Tibial nerve (tissue), 4 donors: Measurements from ENCODE around the gene SETDB1. TPM values are rescaled to one million over a fixed set of nuclear protein-coding genes. Genes with fewer than 3 reads are reported as not detected.

ENCODE experiments used
- DNase-seq, 2 donors: peaks; one replicate each; pipeline ENCODE4 v3.0.0-alpha.2; 2019; ENCODE audit warnings: low spot score in 2 of 2
- H3K27ac ChIP-seq, 4 donors: fragments of 200-600 bp; sonication (generic) in 3 of 4; one replicate each; pipeline ENCODE4 v1.5.1; 2017 to 2019; ENCODE audit warnings: mild to moderate bottlenecking in 1 of 4
- H3K27me3 ChIP-seq, 2 donors: fragments of 200-600 bp; sonication (generic) in 1 of 2; one replicate each; pipeline versions ENCODE4 v1.5.1 to v1.6.0; 2017 to 2019
- H3K36me3 ChIP-seq, 3 donors: fragments of 200-600 bp; sonication (generic); one replicate each; pipeline ENCODE4 v1.5.1; 2018 to 2019
- H3K4me1 ChIP-seq, 4 donors: fragments of 200-600 bp; sonication (generic) in 3 of 4; one replicate each; pipeline ENCODE4 v1.5.1; 2017 to 2019
- H3K4me3 ChIP-seq, 4 donors: fragments of 200-600 bp; sonication (generic) in 3 of 4; one replicate each; pipeline ENCODE4 v1.5.1; 2017 to 2019; ENCODE audit warnings: mild to moderate bottlenecking in 1 of 4, moderate library complexity in 1 of 4
- H3K9me3 ChIP-seq, 4 donors: fragments of 200-600 bp; sonication (generic) in 3 of 4; one replicate each; pipeline ENCODE4 v1.5.1; 2017 to 2019
- EP300 ChIP-seq, 2 donors: sonication (generic); formaldehyde crosslinking; IDR thresholded peaks; one replicate each; pipeline ENCODE4 v1.6.1; 2017; ENCODE audit warnings: antibody characterized with exemption in 2 of 2, mild to moderate bottlenecking in 1 of 2
- POLR2A ChIP-seq, 2 donors: fragments of 450-650 bp; IDR thresholded peaks; one replicate each; pipeline ENCODE4 v1.6.1; 2017; ENCODE audit warnings: antibody characterized with exemption in 2 of 2, mild to moderate bottlenecking in 2 of 2, moderate library complexity in 2 of 2
- WGBS, 2 donors: methylation state at CpG; one replicate each; pipeline ENCODE4 v1.1.5; 2018; 5-methylcytosine and 5-hydroxymethylcytosine counted together
- total RNA-seq, 4 donors: library from RNA; depleted of rRNA; stranded (reverse); fragments of >200 nt; gene quantifications; one replicate each; pipeline ENCODE4 v1.1.0, GENCODE V29; 2016
- TF ChIP-seq, protein P1 (sequence below), 5 experiments: fragments of 200-600 bp in 3 of 5; fragments of 450-650 bp in 2 of 5; sonication (generic) in 3 of 5; IDR thresholded peaks; one replicate each; pipeline ENCODE4 v1.5.1; 2016 to 2019; ENCODE audit warnings: antibody characterized with exemption in 5 of 5, mild to moderate bottlenecking in 3 of 5, moderate library complexity in 2 of 5

Gene SETDB1
- total RNA-seq, 4 donors from 2014 or later = 30.6 to 42.9 (median 35.3) TPM

DNA sequence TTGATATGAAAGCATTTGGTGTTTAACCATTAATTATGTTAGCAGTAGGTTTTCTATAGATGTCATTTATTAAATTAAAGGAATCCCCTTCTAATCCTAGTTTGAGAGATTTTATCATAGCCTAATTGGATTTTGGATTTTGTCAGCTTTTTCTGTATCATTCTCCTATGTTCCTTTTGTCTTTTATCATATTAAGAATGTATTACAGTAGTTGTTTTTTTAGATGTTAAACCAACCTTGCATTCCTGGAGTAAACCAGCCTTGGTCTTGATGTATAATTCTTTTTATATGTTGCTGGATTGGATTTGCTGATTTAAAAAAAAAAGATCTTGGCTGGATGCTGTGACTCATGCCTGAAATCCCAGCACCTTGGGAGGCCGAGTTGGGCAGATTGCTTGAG lies 5.6 kb downstream of the SETDB1 start:
- no peak overlapping the region for H3K27ac ChIP-seq
- H3K27me3 ChIP-seq = no peaks in the 10 kb centered on the region
- H3K36me3 ChIP-seq = peaks cover 0 to 91% (median 26%) of the 10 kb centered on the region in 3 donors
- WGBS, 2 donors = 85 to 100% methylated on average over 1 of the region's 1 CpG
- TF ChIP-seq POLR2A (IDR thresholded peaks at IDR 0.05) (no peak), EP300 (IDR thresholded peaks at IDR 0.05) (no peak)
- TF ChIP-seq, protein P1, sequence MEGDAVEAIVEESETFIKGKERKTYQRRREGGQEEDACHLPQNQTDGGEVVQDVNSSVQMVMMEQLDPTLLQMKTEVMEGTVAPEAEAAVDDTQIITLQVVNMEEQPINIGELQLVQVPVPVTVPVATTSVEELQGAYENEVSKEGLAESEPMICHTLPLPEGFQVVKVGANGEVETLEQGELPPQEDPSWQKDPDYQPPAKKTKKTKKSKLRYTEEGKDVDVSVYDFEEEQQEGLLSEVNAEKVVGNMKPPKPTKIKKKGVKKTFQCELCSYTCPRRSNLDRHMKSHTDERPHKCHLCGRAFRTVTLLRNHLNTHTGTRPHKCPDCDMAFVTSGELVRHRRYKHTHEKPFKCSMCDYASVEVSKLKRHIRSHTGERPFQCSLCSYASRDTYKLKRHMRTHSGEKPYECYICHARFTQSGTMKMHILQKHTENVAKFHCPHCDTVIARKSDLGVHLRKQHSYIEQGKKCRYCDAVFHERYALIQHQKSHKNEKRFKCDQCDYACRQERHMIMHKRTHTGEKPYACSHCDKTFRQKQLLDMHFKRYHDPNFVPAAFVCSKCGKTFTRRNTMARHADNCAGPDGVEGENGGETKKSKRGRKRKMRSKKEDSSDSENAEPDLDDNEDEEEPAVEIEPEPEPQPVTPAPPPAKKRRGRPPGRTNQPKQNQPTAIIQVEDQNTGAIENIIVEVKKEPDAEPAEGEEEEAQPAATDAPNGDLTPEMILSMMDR (IDR thresholded peaks at IDR 0.05) = no peak
- peaks cover 0 to 17% (median 3%) of the 10 kb centered on the region in 4 donors for H3K9me3 ChIP-seq
- H3K4me3 ChIP-seq = no peak overlapping the region
- H3K4me1 ChIP-seq = peaks cover 0 to 12% (median 5%) of the 10 kb centered on the region in 4 donors
- DNase-seq = no peak

- Histone ChIP-seq H3K27ac (no peak overlapping the region), H3K36me3 (peaks cover 5 to 100% (median 57%) of the 10 kb centered on the region in 3 donors), H3K4me3 (no peak overlapping the region), H3K27me3 (no peaks in the 10 kb centered on the region), H3K4me1 (no peaks in the 10 kb centered on the region), H3K9me3 (no peaks in the 10 kb centered on the region)
- no peak for TF ChIP-seq POLR2A (IDR thresholded peaks at IDR 0.05)
- TF ChIP-seq, protein P1 (IDR thresholded peaks at IDR 0.05) = no peak
- no peak for TF ChIP-seq EP300 (IDR thresholded peaks at IDR 0.05)
- 90 to 92% methylated on average over 5 of the region's 5 CpGs for WGBS, 2 donors
- no peak for DNase-seq
Observed at GRCh38 chr1:150944856-150945255, 18.7 kb downstream of the SETDB1 start.

DNA sequence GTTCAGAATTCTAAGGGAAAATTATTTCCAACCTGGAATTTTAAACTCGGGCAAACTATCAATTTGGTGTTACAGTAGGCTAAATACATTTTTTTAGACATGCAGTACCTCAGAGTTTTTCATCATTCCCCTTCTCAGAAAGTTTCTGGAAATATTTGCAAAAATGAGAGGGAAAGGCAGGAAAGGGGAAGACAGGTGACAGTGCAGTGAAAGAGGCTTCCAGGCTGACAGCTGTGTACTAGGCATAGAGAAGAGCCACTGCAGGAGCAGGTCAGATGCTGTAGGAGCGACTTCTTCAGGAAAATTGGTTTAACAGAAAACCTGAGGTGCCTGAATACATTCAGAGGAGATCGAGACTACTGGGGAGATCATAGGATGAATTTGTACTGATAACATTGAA lies 28.5 kb downstream of the SETDB1 start:
- WGBS, 2 donors = 92 to 95% methylated on average over 3 of the region's 3 CpGs
- TF ChIP-seq POLR2A (IDR thresholded peaks at IDR 0.05) = no peak
- TF ChIP-seq EP300 (IDR thresholded peaks at IDR 0.05) = no peak
- TF ChIP-seq, protein P1 (IDR thresholded peaks at IDR 0.05) = no peak
- Histone ChIP-seq H3K27ac (no peak overlapping the region), H3K36me3 (peaks cover 0 to 99% (median 44%) of the 10 kb centered on the region in 3 donors), H3K4me3 (no peak overlapping the region), H3K9me3 (no peaks in the 10 kb centered on the region), H3K4me1 (no peaks in the 10 kb centered on the region), H3K27me3 (no peaks in the 10 kb centered on the region)
- no peak for DNase-seq

DNA sequence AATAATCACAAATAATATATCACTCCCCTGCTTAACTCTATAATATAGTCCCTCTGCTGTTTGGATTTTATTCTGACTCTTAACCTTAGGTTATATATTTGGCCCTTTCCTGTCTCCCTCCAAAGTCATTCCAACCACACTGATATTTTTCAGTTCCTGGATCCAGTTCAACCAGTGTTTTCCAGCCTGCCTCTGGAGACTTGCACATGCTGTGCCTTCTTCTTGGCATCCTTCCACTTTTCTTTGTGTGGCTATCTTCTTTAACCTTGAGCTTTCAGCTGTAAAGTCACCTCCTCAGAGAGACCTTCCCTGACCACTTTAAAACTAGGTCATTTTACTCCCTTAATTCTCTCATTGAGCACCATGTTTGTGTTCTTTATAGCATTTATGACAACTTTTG lies 29.1 kb downstream of the SETDB1 start:
- DNase-seq = no peak
- H3K36me3 ChIP-seq = peaks cover 0 to 99% (median 39%) of the 10 kb centered on the region in 3 donors

GRCh38 chr1:150957666-150958065 lies 31.5 kb downstream of the SETDB1 start:
- no peak for DNase-seq
- no peak overlapping the region for H3K27ac ChIP-seq
- no peaks in the 10 kb centered on the region for H3K9me3 ChIP-seq
- H3K4me3 ChIP-seq = no peak overlapping the region
- no peaks in the 10 kb centered on the region for H3K27me3 ChIP-seq
- peaks cover 3 to 99% (median 28%) of the 10 kb centered on the region in 3 donors for H3K36me3 ChIP-seq
- TF ChIP-seq POLR2A (IDR thresholded peaks at IDR 0.05) (no peak), EP300 (IDR thresholded peaks at IDR 0.05) (no peak)
- TF ChIP-seq, protein P1 (IDR thresholded peaks at IDR 0.05) = no peak
- WGBS, 2 donors = 95 to 99% methylated on average over 11 of the region's 11 CpGs
- H3K4me1 ChIP-seq = no peaks in the 10 kb centered on the region

More for the DNA sequence above, 29.1 kb downstream of the SETDB1 start:
- Histone ChIP-seq H3K27ac (peak overlapping the region in 1 of 4 donors; percentile 10), H3K27me3 (no peaks in the 10 kb centered on the region), H3K4me1 (no peaks in the 10 kb centered on the region), H3K9me3 (no peaks in the 10 kb centered on the region), H3K4me3 (no peak overlapping the region)
- TF ChIP-seq, protein P1 (IDR thresholded peaks at IDR 0.05) = no peak
- TF ChIP-seq EP300 (IDR thresholded peaks at IDR 0.05) (no peak), POLR2A (IDR thresholded peaks at IDR 0.05) (no peak)
